GM23248 (cell line): ENCODE data around the gene OR10H5.

ENCODE experiments used
- EZH2 ChIP-seq: fragments of 200-600 bp; sonication (generic); IDR thresholded peaks from 2 replicates; pipeline ENCODE4 v1.6.1; 2018; ENCODE audit warnings: antibody characterized with exemption, mild to moderate bottlenecking; ENCODE audit not compliant: insufficient read depth, poor library complexity, severe bottlenecking
- EZH2phosphoT487 ChIP-seq: fragments of 200-600 bp; sonication (generic); IDR thresholded peaks from 2 replicates; pipeline ENCODE4 v1.6.1; 2018; ENCODE audit warnings: antibody characterized with exemption, moderate library complexity, mild to moderate bottlenecking, low read depth; ENCODE audit not compliant: insufficient read depth

GRCh38 chr19:15820646-15821045 is 33.2 kb downstream of the OR10H5 start:
- TF ChIP-seq EZH2phosphoT487 (no peak), EZH2 (no peak)
